Measurements from ENCODE around the gene RGPD4. TPM values are rescaled to one million over a fixed set of nuclear protein-coding genes. Genes with fewer than 3 reads are reported as not detected.
"Not testable (repeated sequence)": the region's sequence is repeated elsewhere in the genome, so short reads cannot be mapped to it uniquely, and the experiment has no call there.

The RGPD4 gene
- total RNA-seq, 1 experiment from 2014 or later, result 0.04 TPM

DNA sequence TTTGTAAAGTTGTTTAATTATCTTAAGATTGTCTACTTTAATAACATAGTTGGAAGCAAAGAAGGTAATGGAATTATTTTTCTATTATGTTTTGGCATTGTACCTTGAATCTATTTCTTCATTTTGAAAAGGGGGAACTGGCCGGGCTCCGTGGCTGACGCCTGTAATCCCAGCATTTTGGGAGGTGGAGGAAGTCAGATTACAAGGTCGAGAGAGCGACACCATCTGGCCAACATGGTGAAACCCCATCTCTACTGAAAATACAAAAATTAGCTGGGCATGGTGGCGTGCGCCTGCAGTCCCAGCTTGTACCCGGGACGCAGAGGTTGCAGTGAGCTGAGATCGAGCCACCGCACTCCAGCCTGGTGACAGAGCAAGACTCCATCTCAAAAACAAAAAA, 6.9 kb downstream of the RGPD4 start:
- H3K36me3 Mint-ChIP-seq; H3K4me1 Mint-ChIP-seq; H3K9me3 Mint-ChIP-seq; H3K27ac Mint-ChIP-seq; POLR2A ChIA-PET; H3K4me3 Mint-ChIP-seq; H3K27me3 Mint-ChIP-seq (ENCODE audit: low read depth): not testable (repeated sequence)
- TF ChIP-seq, protein P1, sequence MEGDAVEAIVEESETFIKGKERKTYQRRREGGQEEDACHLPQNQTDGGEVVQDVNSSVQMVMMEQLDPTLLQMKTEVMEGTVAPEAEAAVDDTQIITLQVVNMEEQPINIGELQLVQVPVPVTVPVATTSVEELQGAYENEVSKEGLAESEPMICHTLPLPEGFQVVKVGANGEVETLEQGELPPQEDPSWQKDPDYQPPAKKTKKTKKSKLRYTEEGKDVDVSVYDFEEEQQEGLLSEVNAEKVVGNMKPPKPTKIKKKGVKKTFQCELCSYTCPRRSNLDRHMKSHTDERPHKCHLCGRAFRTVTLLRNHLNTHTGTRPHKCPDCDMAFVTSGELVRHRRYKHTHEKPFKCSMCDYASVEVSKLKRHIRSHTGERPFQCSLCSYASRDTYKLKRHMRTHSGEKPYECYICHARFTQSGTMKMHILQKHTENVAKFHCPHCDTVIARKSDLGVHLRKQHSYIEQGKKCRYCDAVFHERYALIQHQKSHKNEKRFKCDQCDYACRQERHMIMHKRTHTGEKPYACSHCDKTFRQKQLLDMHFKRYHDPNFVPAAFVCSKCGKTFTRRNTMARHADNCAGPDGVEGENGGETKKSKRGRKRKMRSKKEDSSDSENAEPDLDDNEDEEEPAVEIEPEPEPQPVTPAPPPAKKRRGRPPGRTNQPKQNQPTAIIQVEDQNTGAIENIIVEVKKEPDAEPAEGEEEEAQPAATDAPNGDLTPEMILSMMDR (IDR thresholded peaks at IDR 0.05), result peak; percentile 20; the same call in 1 of the 2 replicates
- CTCF ChIA-PET, result interaction anchor here (0.6 to 0.7 kb wide), 6 partner anchors 11 to 259 kb away, joined by 3 to 4 read pairs (median 3); no protein-coding TSS in a partner anchor
- DNase-seq (ENCODE audit: low spot score) (peak; percentile 37), ATAC-seq (peak; percentile 52)

DNA sequence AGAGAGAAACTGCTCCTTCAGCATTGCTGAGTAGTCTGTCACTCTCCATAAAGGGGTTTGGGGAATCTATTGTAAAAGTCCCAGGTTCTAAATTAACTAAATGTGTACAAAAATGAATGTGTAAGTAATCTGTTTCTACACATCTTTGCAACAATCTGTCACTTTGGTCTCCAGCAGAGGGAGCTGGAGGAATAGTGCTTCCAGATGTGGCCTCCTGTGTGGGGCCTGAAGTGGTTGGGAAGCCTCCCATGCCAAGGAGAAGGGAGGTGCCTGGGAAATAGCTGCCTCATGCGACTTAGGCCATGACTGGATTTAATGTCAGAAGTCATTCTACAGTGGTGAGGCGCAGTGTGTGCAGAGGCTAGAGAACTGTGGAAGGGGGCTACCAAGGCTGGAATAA, 89.4 kb downstream of the RGPD4 start:
- peak; percentile 97 for ATAC-seq
- H3K27ac Mint-ChIP-seq; H3K4me1 Mint-ChIP-seq; H3K36me3 Mint-ChIP-seq; DNase-seq (ENCODE audit: low spot score); H3K4me3 Mint-ChIP-seq; H3K27me3 Mint-ChIP-seq (ENCODE audit: low read depth); POLR2A ChIA-PET; H3K9me3 Mint-ChIP-seq: not testable (repeated sequence)
- CTCF ChIA-PET, result interaction anchor here (0.7 to 1.4 kb wide), 2 partner anchors 237 to 268 kb away, joined by 3 to 5 read pairs; no protein-coding TSS in a partner anchor
- TF ChIP-seq, protein P1 (IDR thresholded peaks at IDR 0.05), result 0 out of 2 replicates have a peak, but pooled peaks have one; percentile 22

DNA sequence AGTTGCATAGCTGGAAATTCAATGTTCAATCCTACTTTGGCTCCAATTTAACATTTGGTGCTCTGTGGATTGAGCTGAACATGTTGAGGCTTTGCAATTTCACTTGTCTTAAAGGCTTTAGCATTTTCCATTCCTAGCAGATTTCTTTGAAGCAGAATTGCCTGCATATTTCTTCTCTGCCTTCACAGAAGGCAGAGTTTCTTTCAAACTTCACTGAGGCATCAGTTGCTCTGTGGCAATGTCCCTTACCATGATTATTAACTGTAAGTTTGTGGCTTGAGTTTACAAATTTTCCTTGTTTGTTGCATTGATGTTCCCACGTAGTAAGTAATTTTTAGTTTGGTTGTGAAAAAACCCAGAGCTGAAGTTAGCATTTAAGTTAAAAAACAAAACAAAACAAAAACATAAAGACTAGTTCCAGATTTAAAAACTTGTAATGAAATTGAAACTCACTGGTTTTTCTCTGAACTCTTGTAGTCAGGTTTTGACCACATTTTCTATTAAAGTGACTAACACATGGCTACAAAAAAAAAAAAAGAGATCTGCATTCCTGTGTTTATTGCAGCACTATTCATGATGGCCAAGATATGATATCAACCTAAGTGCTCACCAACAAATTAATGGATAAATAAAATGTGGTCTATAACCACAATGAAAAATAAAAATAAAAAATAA, 90.1 kb downstream of the RGPD4 start:
- H3K27ac Mint-ChIP-seq; H3K9me3 Mint-ChIP-seq; H3K36me3 Mint-ChIP-seq; POLR2A ChIA-PET; ATAC-seq; H3K4me3 Mint-ChIP-seq; H3K27me3 Mint-ChIP-seq (ENCODE audit: low read depth); H3K4me1 Mint-ChIP-seq; DNase-seq (ENCODE audit: low spot score): not testable (repeated sequence)
- CTCF ChIA-PET, result interaction anchor here (1.4 kb wide), 1 partner anchor 268 kb away, joined by 5 read pairs; no protein-coding TSS in a partner anchor

DNA sequence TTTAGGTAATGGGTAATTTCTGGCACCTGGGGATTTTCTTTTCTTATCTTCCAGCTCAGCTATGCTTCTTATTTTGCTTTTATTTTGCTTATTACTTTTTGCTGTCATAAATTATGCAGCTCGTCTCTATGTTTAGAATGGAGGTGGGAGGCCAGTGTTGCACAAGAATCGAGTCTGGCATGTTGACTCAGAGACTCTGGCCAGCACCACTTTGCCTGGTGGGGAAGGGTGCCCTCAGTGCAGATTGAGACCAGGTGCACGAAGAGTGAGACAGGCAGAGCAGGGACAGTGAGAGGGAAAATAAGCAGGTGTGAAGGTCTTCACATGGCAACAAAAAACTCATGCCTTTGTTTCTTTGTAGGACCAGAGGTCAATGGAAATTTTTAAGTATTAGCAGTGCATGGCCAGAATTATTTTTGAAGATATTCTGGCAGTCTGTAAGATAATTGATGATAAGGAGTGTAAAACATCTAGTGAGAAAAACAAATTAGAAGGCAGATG, 100.4 kb downstream of the RGPD4 start:
- H3K9me3 Mint-ChIP-seq, result no peaks in the 10 kb centered on the region
- DNase-seq (ENCODE audit: low spot score), result no peak
- ChIA-PET CTCF (interaction anchor here (1.3 kb wide), 1 partner anchor 258 kb away, joined by 3 read pairs; no protein-coding TSS in a partner anchor), POLR2A (no interaction called here)
- no peak overlapping the region for H3K4me3 Mint-ChIP-seq
- no peaks in the 10 kb centered on the region for H3K27me3 Mint-ChIP-seq (ENCODE audit: low read depth)
- ATAC-seq, result no peak
- H3K4me1 Mint-ChIP-seq, result no peaks in the 10 kb centered on the region
- H3K27ac Mint-ChIP-seq, result no peak overlapping the region
- no peaks in the 10 kb centered on the region for H3K36me3 Mint-ChIP-seq
- TF ChIP-seq, protein P2, sequence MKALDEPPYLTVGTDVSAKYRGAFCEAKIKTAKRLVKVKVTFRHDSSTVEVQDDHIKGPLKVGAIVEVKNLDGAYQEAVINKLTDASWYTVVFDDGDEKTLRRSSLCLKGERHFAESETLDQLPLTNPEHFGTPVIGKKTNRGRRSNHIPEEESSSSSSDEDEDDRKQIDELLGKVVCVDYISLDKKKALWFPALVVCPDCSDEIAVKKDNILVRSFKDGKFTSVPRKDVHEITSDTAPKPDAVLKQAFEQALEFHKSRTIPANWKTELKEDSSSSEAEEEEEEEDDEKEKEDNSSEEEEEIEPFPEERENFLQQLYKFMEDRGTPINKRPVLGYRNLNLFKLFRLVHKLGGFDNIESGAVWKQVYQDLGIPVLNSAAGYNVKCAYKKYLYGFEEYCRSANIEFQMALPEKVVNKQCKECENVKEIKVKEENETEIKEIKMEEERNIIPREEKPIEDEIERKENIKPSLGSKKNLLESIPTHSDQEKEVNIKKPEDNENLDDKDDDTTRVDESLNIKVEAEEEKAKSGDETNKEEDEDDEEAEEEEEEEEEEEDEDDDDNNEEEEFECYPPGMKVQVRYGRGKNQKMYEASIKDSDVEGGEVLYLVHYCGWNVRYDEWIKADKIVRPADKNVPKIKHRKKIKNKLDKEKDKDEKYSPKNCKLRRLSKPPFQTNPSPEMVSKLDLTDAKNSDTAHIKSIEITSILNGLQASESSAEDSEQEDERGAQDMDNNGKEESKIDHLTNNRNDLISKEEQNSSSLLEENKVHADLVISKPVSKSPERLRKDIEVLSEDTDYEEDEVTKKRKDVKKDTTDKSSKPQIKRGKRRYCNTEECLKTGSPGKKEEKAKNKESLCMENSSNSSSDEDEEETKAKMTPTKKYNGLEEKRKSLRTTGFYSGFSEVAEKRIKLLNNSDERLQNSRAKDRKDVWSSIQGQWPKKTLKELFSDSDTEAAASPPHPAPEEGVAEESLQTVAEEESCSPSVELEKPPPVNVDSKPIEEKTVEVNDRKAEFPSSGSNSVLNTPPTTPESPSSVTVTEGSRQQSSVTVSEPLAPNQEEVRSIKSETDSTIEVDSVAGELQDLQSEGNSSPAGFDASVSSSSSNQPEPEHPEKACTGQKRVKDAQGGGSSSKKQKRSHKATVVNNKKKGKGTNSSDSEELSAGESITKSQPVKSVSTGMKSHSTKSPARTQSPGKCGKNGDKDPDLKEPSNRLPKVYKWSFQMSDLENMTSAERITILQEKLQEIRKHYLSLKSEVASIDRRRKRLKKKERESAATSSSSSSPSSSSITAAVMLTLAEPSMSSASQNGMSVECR (CRISPR knock-in tag; IDR thresholded peaks at IDR 0.05; ENCODE audit: borderline replicate concordance), result no peak
- TF ChIP-seq NR3C1 (CRISPR knock-in tag; conservative IDR thresholded peaks at IDR 0.05; ENCODE audit: low read depth) (no peak), CREM (CRISPR knock-in tag; IDR thresholded peaks at IDR 0.05) (no peak), ZNF423 (CRISPR knock-in tag; IDR thresholded peaks at IDR 0.05) (no peak), ZNF416 (CRISPR knock-in tag; IDR thresholded peaks at IDR 0.05) (no peak)
- TF ChIP-seq, protein P3, sequence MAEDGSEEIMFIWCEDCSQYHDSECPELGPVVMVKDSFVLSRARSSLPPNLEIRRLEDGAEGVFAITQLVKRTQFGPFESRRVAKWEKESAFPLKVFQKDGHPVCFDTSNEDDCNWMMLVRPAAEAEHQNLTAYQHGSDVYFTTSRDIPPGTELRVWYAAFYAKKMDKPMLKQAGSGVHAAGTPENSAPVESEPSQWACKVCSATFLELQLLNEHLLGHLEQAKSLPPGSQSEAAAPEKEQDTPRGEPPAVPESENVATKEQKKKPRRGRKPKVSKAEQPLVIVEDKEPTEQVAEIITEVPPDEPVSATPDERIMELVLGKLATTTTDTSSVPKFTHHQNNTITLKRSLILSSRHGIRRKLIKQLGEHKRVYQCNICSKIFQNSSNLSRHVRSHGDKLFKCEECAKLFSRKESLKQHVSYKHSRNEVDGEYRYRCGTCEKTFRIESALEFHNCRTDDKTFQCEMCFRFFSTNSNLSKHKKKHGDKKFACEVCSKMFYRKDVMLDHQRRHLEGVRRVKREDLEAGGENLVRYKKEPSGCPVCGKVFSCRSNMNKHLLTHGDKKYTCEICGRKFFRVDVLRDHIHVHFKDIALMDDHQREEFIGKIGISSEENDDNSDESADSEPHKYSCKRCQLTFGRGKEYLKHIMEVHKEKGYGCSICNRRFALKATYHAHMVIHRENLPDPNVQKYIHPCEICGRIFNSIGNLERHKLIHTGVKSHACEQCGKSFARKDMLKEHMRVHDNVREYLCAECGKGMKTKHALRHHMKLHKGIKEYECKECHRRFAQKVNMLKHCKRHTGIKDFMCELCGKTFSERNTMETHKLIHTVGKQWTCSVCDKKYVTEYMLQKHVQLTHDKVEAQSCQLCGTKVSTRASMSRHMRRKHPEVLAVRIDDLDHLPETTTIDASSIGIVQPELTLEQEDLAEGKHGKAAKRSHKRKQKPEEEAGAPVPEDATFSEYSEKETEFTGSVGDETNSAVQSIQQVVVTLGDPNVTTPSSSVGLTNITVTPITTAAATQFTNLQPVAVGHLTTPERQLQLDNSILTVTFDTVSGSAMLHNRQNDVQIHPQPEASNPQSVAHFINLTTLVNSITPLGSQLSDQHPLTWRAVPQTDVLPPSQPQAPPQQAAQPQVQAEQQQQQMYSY (CRISPR knock-in tag; IDR thresholded peaks at IDR 0.05), result no peak
- TF ChIP-seq, protein P4, sequence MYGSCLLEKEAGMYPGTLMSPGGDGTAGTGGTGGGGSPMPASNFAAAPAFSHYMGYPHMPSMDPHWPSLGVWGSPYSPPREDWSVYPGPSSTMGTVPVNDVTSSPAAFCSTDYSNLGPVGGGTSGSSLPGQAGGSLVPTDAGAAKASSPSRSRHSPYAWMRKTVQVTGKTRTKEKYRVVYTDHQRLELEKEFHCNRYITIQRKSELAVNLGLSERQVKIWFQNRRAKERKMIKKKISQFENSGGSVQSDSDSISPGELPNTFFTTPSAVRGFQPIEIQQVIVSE (CRISPR knock-in tag; IDR thresholded peaks at IDR 0.05; ENCODE audit: borderline replicate concordance), result no peak
- TF ChIP-seq, protein P5, sequence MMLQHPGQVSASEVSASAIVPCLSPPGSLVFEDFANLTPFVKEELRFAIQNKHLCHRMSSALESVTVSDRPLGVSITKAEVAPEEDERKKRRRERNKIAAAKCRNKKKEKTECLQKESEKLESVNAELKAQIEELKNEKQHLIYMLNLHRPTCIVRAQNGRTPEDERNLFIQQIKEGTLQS (CRISPR knock-in tag; conservative IDR thresholded peaks at IDR 0.05), result no peak
- TF ChIP-seq, protein P6, sequence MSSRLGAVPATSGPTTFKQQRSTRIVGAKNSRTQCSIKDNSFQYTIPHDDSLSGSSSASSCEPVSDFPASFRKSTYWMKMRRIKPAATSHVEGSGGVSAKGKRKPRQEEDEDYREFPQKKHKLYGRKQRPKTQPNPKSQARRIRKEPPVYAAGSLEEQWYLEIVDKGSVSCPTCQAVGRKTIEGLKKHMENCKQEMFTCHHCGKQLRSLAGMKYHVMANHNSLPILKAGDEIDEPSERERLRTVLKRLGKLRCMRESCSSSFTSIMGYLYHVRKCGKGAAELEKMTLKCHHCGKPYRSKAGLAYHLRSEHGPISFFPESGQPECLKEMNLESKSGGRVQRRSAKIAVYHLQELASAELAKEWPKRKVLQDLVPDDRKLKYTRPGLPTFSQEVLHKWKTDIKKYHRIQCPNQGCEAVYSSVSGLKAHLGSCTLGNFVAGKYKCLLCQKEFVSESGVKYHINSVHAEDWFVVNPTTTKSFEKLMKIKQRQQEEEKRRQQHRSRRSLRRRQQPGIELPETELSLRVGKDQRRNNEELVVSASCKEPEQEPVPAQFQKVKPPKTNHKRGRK (CRISPR knock-in tag; IDR thresholded peaks at IDR 0.05; ENCODE audit: borderline replicate concordance), result no peak
